Coronary artery (tissue), 2 donors: ENCODE results near the gene HNRNPR.
A peak's percentile ranks its signal among the peaks of the same experiment; 100 is the strongest.
"Not testable (repeated sequence)": the region's sequence is repeated elsewhere in the genome, so short reads cannot be mapped to it uniquely, and the experiment has no call there.

Experiments
- DNase-seq: peaks from one replicate; pipeline ENCODE4 v3.0.0-alpha.2; 2017; ENCODE audit warnings: low spot score
- H3K27ac ChIP-seq, 2 donors: fragments of 200-600 bp; sonication (generic); one replicate each; pipeline ENCODE4 v1.5.1; 2016 to 2019
- H3K4me3 ChIP-seq: fragments of 200-600 bp; sonication (generic); 2 replicates; pipeline ENCODE4 v1.5.1; 2016; ENCODE audit warnings: mild to moderate bottlenecking, moderate library complexity
- TF ChIP-seq, protein P1 (sequence below): fragments of 200-600 bp; sonication (generic); IDR thresholded peaks from one replicate; pipeline ENCODE4 v1.5.1; 2019; ENCODE audit warnings: antibody characterized with exemption

HNRNPR gene

DNA sequence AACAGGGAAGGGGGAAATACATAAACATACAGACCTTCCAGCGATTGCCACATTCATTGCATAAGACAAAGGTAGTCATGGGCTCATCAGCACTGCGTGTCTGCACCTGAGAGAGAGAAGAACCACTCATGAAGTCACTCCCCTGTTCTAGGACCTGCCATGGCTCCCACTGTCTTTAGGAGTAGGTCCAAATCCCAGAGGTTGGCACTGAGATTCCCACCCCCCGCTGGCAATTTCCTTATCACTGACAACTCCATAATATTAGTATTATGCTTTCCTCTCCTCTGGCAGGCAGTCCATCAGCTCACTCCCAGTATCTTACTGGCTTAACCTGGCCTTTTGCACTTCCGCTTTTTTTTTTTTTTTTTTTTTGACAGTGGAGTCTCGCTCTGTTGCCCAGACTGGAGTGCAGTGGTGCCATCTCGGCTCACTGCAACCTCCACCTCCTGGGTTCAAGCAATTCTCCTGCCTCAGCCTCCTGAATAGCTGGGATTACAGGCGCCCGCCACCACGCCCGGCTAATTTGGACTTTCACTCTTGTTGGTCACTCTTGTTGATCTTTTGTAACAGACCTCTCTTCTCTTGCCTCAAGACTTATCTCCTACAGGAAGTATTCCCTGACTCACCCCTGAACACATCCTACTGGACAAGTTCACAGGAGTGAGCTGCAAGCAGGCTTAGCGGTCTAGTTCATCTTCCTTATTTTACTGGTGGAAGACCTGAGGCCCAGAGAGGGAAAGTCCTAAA lies 40.4 kb upstream of the HNRNPR start:
- no peak overlapping the region for H3K4me3 ChIP-seq
- peak overlapping the region in 1 of 2 donors; percentile 13 for H3K27ac ChIP-seq
- TF ChIP-seq, protein P1, sequence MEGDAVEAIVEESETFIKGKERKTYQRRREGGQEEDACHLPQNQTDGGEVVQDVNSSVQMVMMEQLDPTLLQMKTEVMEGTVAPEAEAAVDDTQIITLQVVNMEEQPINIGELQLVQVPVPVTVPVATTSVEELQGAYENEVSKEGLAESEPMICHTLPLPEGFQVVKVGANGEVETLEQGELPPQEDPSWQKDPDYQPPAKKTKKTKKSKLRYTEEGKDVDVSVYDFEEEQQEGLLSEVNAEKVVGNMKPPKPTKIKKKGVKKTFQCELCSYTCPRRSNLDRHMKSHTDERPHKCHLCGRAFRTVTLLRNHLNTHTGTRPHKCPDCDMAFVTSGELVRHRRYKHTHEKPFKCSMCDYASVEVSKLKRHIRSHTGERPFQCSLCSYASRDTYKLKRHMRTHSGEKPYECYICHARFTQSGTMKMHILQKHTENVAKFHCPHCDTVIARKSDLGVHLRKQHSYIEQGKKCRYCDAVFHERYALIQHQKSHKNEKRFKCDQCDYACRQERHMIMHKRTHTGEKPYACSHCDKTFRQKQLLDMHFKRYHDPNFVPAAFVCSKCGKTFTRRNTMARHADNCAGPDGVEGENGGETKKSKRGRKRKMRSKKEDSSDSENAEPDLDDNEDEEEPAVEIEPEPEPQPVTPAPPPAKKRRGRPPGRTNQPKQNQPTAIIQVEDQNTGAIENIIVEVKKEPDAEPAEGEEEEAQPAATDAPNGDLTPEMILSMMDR: no peak
- DNase-seq: no peak

DNA sequence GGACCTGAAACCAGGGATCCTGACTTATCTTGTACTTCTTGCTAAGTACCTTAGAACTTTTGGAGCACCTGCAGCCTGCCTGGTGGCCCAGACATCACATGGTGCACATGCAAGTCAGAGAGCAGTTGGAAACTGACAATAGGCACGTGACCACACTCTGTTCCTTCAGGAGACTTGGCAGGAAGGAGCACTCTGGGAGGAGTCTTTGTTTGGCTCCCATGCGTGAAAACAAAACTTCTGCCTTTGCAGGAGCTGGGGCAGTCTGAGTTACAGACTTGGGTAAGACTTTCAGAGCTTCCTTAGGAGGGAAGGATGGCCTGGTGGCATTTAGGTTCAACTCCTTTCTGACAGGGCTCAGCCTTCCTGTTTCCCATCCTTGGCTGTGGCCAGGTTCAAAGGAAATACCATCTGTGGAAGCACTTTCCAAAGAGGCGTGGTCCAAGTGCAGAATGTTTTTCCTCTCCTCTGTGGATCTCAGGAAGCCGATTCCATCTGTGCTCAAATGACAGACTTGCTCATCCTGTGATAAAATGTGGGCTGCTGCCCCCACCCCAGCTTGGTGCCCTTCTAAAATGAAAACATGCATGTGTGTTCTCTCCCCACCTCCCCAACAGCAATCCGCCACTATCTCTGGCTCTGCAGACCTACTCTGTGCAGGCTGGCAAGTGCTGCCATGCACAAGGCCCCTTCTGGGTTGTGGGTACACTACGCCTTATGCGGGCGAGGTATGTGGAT lies 39.7 kb upstream of the HNRNPR start:
- TF ChIP-seq, protein P1: no peak
- no peak for DNase-seq
- no peak overlapping the region for H3K4me3 ChIP-seq
- no peak overlapping the region for H3K27ac ChIP-seq

DNA sequence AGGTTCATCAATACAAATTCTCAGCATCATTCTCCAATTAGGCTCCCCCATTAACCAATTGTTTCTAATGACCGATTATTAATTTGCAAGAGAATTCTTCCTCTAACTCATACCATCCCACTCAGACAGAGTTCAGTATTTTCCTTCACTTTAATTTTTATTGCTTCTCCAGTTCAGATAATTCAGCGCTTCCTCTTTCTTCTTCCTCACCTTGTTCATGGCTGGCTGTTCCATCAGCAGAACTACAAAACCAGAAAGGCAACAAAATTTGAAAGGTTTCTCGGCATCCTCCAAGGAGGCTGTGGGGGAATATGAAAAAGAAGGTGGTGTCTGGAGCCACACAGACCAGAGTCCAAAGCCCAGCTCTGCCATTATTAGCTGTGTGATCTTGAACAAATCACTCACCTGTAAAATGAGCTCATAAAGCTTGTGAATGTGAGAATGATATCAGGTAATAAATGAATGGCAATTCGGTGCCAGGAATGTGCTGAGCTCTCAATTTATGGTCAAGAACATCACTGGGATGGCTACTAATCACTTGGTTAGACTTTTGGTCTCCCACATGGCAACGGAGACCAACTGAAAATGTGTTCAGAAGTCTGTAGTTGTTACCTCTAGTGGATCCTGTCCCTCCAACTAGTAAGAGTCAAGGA lies 37.3 kb upstream of the HNRNPR start:
- no peak for DNase-seq
- Histone ChIP-seq H3K4me3 (no peak overlapping the region), H3K27ac (no peak overlapping the region)
- TF ChIP-seq, protein P1: no peak

DNA sequence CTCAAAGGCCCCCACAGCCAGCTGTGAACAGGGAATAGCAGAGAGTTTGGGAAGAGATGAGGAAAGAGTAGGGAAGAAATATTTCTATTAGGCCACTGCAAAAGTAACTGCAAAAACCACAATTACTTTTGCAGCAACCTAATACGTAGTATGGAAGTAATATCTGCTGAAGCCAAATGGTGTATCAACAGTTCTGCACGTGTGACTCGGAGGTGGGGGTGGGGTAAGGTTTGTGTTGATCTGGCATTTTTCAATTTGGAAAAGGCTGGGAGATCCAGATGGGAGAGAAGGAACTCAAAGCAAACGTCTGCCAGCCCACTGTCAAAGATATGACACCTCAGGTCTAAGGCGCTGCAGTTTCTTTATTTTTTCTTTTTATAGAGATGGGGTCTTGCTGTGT lies 36.6 kb upstream of the HNRNPR start:
- no peak overlapping the region for H3K27ac ChIP-seq
- TF ChIP-seq, protein P1: no peak
- no peak for DNase-seq
- H3K4me3 ChIP-seq: no peak overlapping the region

DNA sequence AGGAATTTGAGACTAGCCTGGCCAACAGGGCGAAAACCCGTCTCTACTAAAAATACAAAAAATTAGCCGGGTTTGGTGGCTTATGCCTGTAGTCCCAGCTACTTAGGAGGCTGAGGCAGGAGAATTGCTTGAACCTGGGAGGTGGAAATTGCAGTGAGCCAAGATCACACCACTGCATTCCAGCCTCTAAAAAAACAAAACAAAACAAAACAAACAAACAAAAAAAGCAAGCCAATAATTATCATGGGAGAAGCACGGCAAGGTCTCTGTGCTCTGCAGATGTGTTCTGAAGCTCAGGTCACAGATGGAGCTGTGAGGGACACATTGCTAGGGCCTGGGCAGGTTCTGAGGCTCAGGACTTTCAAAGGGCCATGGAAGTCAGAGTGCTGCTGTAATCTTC lies 36.2 kb upstream of the HNRNPR start:
- not testable (repeated sequence) for DNase-seq, H3K4me3 ChIP-seq, H3K27ac ChIP-seq

DNA sequence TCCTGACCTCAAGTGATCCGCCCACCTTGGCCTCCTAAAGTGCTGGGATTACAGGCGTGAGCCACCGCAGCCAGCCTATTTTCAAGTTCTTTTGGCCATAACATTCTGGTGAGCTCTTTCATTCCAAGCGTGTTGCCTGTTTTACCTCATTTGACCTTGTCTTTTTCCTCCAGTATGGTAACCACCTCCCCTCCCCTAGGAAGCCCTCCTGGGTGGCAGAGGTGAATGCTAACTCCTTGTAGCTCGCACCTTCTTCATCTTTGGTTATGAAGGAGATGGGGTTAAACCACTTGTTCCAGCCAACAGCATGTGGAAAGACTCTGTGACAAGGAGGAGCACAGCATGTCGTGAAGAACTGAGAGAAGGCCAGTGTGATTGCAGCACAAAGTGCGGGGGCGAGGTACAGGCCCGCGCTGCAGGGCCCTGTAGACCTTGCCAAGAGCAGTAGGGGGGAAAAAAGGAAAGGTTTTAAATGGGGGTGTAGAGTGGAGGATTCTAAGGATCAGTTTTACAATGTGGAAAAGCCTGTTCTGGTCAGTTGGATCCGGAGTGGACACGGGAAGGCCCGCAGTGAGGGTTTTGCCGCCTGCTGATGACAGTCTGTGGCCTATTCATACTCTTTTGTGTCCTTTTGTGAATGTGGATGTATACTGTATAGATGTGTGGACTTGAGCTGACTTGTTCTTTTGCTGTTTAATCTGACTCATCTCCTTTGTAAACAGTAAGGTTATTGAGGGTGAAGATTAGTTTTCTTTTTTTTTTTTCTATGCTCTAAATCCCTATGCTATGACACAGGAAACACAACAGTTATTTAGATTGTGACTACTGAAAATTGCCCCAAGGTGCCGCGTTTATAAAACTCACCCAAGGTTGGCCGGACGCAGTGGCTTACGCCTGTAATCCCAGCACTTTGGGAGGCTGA lies 33.1 kb upstream of the HNRNPR start:
- H3K27ac ChIP-seq: peak overlapping the region; percentile 20 to 32
- DNase-seq: no peak
- TF ChIP-seq, protein P1: no peak
- no peak overlapping the region for H3K4me3 ChIP-seq

DNA sequence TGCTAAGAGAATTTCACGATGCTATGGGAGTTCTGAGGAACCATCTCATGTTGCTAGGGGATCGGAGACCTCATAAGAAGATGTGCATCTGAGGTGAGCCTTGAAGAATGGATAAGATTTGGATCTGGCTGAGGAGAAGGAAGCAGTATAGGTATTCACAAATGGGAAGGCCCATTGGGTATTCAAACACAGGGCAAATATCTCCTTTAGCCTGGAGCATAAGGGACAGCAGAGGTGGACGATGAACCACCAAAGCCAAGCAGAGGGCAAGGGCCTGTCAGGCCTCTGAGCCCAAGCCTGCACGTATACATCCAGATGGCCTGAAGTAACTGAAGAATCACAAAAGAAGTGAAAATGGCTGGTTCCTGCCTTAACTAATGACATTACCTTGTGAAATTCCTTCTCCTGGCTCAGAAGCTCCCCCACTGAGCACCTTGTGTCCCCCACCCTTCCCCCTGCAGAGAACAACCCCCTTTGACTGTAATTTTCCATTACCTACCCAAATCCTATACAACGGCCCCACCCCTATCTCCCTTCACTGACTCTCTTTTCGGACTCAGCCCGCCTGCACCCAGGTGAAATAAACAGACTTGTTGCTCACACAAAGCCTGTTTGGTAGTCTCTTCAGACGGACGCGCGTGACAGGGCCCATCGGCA lies 30.1 kb upstream of the HNRNPR start:
- H3K4me3 ChIP-seq, DNase-seq, H3K27ac ChIP-seq: not testable (repeated sequence)
